HFF-Myc (cell line): Measurements from ENCODE around the gene TMED6.

Source experiments
- DNase-seq: peaks from one replicate; pipeline ENCODE4 v3.0.0-alpha.2; 2011; ENCODE audit warnings: low read depth; ENCODE audit errors: extremely low read depth
- H3K4me3 ChIP-seq: replicated peaks from 2 replicates; pipeline ENCODE4 v1.5.1; 2011; ENCODE audit warnings: low read depth, mild to moderate bottlenecking, control low read depth, low read length
- TF ChIP-seq, protein P1 (sequence below): IDR thresholded peaks from 2 replicates; pipeline ENCODE4 v1.5.1; 2012; ENCODE audit warnings: mild to moderate bottlenecking, low read depth, low read length, control low read depth; ENCODE audit errors: missing control alignments

TMED6 gene

GRCh38 chr16:69329369-69330285 is 22.0 kb downstream of the TMED6 start:
- DNase-seq, result no peak
- TF ChIP-seq, protein P1, sequence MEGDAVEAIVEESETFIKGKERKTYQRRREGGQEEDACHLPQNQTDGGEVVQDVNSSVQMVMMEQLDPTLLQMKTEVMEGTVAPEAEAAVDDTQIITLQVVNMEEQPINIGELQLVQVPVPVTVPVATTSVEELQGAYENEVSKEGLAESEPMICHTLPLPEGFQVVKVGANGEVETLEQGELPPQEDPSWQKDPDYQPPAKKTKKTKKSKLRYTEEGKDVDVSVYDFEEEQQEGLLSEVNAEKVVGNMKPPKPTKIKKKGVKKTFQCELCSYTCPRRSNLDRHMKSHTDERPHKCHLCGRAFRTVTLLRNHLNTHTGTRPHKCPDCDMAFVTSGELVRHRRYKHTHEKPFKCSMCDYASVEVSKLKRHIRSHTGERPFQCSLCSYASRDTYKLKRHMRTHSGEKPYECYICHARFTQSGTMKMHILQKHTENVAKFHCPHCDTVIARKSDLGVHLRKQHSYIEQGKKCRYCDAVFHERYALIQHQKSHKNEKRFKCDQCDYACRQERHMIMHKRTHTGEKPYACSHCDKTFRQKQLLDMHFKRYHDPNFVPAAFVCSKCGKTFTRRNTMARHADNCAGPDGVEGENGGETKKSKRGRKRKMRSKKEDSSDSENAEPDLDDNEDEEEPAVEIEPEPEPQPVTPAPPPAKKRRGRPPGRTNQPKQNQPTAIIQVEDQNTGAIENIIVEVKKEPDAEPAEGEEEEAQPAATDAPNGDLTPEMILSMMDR, result no peak
- peak overlapping the region; percentile 86 for H3K4me3 ChIP-seq

GRCh38 chr16:69328854-69329316 is 22.7 kb downstream of the TMED6 start:
- DNase-seq, result no peak
- TF ChIP-seq, protein P1, result no peak

GRCh38 chr16:69327585-69328310 is 23.8 kb downstream of the TMED6 start:
- no peak for DNase-seq
- H3K4me3 ChIP-seq, result peak overlapping the region; percentile 86
- TF ChIP-seq, protein P1, result no peak

More at GRCh38 chr16:69328854-69329316, 22.7 kb downstream of the TMED6 start:
- H3K4me3 ChIP-seq, result peak overlapping the region; percentile 86

DNA sequence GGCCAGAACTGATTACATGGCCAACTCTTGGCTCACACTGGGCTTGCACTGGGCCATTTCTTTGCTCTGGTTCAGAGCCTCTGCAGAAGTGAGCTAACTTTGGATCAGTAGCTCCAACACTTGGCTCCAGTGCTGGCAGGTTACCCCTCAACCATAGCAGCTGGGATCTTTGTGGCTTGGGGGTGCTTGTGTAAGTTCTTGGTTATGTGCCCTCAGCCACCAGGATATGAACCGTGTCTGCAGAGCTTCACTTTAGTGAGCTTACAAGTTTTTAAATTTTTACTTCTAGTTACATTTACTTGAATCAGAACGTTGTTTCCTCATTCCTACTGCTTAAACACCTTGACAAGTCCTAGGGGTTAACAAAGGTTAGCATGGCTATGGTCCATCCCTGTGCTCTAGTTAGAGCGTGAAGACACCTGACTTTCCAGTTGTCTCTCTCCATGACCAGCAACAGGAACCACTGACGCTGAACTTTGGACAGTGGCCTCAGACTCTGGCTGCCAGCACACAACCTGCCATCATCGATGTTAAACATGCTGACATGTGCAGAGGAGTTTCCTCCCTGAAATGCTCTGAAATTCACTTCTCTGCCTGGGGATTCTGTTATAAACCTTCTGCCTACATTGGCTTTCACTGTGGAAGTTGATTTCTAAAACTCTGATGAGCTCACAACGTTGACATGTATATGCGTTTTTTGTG is 25.3 kb downstream of the TMED6 start:
- H3K4me3 ChIP-seq, result peak overlapping the region; percentile 86; the same call in 1 of the 2 replicates
- TF ChIP-seq, protein P1, result no peak
- DNase-seq, result no peak

GRCh38 chr16:69325784-69326171 is 25.8 kb downstream of the TMED6 start:
- TF ChIP-seq, protein P1, result no peak
- no peak overlapping the region for H3K4me3 ChIP-seq
- DNase-seq, result no peak

DNA sequence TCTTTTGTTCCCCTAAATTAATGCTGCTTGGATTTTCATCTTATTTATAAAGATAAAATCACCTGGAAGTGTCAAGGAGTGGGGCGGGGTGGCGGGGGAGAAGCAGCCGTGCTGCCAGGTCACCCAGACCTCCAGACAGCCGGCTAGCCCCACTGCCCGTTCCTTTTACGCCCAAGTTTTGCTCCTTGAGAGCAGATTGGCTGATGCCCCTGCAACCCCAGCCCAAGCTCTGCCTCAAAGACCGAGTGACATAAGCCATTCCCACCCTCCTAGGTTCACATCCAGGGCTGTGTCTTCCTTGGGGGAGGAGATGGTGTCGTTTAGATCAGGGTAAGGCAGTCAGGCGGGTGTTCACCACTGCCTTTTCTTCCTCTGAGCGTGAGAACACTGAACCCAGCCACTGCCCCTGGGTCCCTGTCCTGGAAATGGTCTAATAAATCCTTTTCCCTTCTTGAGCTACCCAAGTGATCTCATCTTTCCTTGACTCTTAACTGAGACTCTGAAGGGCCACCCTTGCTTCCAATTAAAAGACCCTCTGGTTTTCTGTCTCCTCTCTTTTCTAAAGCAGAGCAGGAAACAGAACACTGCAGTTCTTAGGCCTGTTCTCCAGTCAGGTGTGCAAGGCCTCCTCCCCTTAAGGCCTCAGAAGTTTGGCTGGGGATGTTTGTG is 26.9 kb downstream of the TMED6 start:
- no peak overlapping the region for H3K4me3 ChIP-seq
- TF ChIP-seq, protein P1, result no peak
- no peak for DNase-seq
